G401 (cell line): ENCODE data around the gene ATP9B. TPM values are rescaled to one million over a fixed set of nuclear protein-coding genes. Genes with fewer than 3 reads are reported as not detected.
"Not testable (repeated sequence)": the region's sequence is repeated elsewhere in the genome, so short reads cannot be mapped to it uniquely, and the experiment has no call there.

Source experiments
- DNase-seq: peaks from one replicate; pipeline ENCODE4 v3.0.0-alpha.2; 2015; ENCODE audit warnings: low spot score
- in situ Hi-C: cut with HindIII; loops from 2 replicates; pipeline ENCODE4 v1.10.0; 2016; ENCODE audit warnings: low sequenced_read_pairs, mixed read lengths
- total RNA-seq: library from RNA; depleted of rRNA; stranded (reverse); fragments of >200 nt; shearing (Covaris generic); gene quantifications from 2 replicates; pipeline ENCODE4 v1.2.3, GENCODE V29; 2014

The ATP9B gene
- total RNA-seq, 1 experiment from 2014 or later, result 16.3 TPM

DNA sequence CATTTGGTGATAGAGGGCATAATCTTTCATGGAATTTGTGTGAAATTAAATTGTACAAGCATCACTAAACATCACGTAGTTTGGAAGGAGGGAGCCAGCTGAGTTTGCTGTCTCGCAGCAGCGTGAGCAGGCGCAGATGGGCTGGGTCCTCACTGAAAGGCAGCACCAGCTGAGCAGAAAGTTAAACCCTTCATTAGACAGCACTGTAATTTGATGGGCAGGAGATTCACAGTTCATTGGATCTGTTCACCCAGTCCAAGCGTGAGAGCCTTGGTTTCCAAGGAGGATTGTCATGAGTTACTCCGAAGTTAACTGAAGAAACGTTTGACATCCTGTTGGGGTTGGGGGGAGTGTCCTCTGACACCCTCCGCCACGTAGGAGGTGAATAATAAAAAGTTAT is 236.7 kb downstream of the ATP9B start:
- DNase-seq, result no peak
- in situ Hi-C loops, result no loop called here

- in situ Hi-C loops, result no loop called here
- no peak for DNase-seq
These were observed 240.6 kb downstream of the ATP9B start for GRCh38 chr18:79309614-79310358.

DNA sequence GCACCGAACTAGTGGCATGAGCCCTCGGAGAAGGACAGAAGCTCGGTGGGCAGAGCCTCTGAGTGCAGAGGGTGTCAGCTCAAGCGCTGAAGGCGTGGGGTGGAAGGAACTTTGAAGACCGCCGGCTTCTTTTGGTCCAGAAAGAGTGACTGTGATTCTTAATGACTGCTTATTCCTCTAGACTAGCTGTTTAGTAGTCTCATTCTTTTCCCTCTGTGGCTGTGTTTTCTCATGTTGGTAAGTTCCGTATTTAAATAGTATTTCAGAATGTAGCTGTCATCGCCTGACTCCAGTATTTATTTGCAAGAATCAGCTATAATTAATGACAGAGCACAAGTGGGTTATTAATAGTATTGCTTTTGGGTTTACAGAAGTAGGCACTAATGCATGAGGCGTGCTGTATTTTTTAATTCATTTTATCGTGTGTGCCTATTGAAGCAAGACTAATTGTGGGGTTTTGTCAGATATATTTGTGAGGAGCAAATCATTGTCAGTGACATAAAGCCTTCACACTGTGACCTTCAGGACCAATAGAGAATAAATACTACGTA is 245.7 kb downstream of the ATP9B start:
- DNase-seq, result no peak
- in situ Hi-C loops, result no loop called here

- in situ Hi-C loops, result no loop called here
- no peak for DNase-seq
These were observed 246.4 kb downstream of the ATP9B start for GRCh38 chr18:79315596-79315995.

- peak; percentile 90 for DNase-seq
- in situ Hi-C loops, result no loop called here
These were observed 248.5 kb downstream of the ATP9B start for GRCh38 chr18:79317703-79318102.

DNA sequence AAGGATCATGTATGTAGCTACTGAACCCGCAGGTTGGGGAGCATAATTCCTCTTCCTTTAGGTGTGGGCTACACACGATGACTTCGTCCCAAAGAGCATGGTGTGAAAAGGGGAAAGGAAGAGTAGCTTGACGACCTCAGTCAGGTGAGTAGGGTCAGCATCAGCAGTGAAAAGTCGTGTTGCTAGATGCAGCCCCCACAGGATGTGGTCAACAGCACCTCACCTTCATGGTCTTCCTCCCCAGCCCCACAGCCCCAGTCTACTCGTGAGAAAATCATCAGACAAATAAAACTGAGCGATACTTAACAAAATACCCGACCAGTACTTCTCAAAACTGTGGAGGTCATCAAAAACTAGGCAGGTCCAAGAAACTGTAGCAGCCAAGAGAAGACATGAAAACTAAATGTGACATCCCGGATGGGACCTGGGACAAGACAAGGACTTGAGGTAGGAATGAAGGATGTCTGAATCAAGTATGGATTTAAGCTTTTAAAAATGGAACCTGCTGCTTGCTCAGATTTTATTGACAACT is 249.0 kb downstream of the ATP9B start:
- in situ Hi-C loops, result no loop called here
- DNase-seq, result no peak

DNA sequence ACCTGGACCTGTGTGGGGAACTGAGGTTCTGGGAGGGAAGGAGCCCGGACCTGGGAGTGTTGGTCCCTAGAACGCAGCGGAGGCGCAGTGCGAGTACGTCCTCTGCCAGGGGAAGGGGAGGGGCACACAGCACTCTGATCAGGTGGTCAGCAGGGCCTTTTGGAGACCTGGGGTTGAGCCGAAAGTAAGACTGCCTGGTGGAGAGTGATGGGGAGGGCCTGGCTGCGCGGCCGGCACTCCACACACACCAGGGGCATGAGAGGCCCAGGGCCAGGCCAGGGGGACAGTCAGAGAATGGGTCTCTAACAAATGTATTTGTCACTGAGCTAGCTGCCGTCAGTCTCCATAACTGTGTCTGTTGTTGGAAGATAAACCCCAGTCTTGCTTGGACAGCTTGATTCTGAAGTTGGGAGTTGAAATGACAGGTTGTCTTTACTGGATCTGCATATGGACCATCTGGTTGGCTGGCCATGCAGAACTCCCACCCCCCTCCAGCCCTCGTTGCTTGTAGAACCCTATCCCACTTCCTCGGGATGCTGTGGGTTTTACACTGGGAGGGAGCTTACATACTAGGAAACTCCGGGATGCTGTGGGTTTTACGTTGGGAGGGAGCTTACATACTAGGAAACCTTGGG is 251.1 kb downstream of the ATP9B start:
- in situ Hi-C loops, result no loop called here
- no peak for DNase-seq

GRCh38 chr18:79321625-79322405 is 252.6 kb downstream of the ATP9B start:
- no peak for DNase-seq
- in situ Hi-C loops, result no loop called here

GRCh38 chr18:79322441-79322840 is 253.2 kb downstream of the ATP9B start:
- no peak for DNase-seq
- in situ Hi-C loops, result no loop called here

DNA sequence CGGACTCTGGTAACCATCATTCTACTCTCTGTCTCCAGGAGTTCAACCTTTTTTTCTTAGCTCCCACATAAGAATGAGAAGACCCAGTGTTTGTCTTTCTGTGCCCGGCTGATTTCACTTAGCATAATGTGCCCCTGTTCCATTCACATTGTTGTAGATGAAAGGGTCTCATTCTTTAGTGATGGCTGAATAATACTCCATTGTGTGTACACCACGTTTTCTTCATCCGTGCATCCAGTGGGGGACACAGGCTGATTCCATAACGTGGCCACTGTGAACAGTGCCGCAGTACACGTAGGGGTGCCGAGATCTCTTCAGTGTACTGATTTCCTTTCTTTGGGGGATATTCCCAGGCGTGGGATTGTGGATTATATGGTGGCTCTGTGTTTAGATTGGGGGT is 254.3 kb downstream of the ATP9B start:
- in situ Hi-C loops, result no loop called here
- DNase-seq, result no peak

- no peak for DNase-seq
- in situ Hi-C loops, result no loop called here
These were observed 257.4 kb downstream of the ATP9B start for GRCh38 chr18:79326413-79327198.

DNA sequence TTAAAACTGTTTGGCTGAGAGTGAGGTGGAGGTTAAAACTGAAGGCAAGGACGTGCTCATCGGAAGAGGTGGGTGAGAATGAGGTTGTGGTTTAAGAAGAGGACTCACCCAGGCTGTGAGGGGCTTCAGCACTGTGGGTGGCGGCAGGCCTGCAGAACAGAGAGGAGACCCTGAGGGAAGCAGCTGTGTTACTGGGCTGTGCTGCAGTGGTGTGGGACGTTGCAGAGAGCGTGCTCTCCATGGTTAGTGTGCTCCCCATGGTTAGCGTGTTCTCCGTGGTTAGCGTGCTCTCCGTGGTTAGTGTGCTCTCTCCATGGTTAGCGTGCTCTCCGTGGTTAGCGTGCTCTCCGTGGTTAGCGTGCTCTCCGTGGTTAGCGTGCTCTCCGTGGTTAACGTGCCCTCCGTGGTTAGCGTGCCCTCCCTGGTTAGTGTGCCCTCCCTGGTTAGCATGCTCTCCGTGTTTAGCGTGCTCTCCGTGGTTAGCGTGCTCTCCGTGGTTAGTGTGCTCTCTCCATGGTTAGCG is 258.1 kb downstream of the ATP9B start:
- DNase-seq, result no peak
- in situ Hi-C loops, result no loop called here

DNA sequence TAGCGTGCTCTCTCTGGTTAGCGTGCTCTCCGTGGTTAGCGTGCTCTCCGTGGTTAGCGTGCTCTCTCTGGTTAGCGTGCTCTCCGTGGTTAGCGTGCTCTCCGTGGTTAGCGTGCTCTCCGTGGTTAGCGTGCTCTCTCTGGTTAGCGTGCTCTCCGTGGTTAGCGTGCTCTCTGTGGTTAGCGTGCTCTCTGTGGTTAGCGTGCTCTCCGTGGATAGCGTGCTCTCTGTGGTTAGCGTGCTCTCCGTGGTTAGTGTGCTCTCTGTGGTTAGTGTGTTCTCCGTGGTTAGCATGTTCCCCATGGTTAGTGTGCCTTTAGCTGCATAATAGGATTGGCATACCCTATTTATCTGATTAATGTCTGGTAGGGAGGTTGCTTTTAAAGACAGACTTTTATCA is 258.7 kb downstream of the ATP9B start:
- in situ Hi-C loops, DNase-seq: not testable (repeated sequence)

DNA sequence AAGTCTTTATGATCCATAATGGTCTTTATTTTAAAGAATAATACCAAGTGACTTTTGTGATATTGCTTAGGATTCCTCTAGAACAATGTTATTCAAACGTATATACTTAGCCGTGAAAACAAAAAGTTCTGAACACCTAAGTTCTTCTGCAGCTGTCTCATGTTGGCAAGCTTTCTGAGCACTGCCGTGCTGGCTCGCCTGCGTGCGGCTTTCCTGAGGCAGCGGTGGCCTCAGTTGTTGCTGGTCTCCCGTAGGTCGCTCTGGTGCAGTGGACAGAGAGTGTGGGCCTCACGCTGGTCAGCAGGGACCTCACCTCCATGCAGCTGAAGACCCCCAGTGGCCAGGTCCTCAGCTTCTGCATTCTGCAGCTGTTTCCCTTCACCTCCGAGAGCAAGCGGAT is 259.7 kb downstream of the ATP9B start:
- DNase-seq, result no peak
- in situ Hi-C loops, result no loop called here

- no peak for DNase-seq
- in situ Hi-C loops, result no loop called here
These were observed 260.6 kb downstream of the ATP9B start for GRCh38 chr18:79329786-79330185.

GRCh38 chr18:79332646-79333045 is 263.5 kb downstream of the ATP9B start:
- in situ Hi-C loops, result no loop called here

GRCh38 chr18:79333046-79333445 is 263.9 kb downstream of the ATP9B start:
- in situ Hi-C loops, result no loop called here
- no peak for DNase-seq

More at GRCh38 chr18:79332646-79333045, 263.5 kb downstream of the ATP9B start:
- DNase-seq, result no peak

GRCh38 chr18:79334496-79335233 is 265.5 kb downstream of the ATP9B start:
- in situ Hi-C loops, result no loop called here
- no peak for DNase-seq
